ENCODE results near the gene UTS2R. TPM values are rescaled to one million over a fixed set of nuclear protein-coding genes. Genes with fewer than 3 reads are reported as not detected.

The UTS2R gene
- total and polyA plus RNA-seq, 5 donors = 1.0 to 7.5 (median 4.5) TPM

DNA sequence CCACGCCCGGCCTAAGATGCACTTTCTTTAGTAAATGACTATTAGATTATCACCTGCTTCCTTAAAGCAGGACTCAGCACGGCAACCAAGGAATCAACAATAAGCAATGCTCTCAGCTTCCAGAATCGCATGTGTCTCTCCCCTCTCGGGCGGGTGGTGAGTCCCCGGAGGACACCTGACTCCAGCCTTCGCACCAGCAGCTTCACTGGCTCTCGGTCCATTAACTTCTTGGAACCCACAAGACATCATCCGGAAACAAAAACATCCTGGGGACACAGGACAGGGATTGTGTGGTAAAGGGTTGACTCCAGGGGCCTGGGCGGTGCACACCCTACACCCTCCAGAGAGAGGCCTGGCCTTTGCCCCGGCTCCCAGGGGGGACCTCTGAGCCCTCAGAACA, 22.7 kb downstream of the UTS2R start:
- WGBS = 87% methylated on average over 12 of the region's 12 CpGs
- DNase-seq = peak in 2 of 3 donors; percentile 6 to 25
- intact Hi-C loops (cut with DNase I) = no loop called here
- ATAC-seq = no peak
- Histone ChIP-seq H3K27ac (ENCODE audit: low read length) (no peak overlapping the region), H3K4me3 (ENCODE audit: low read length) (no peak overlapping the region), H3K27me3 (ENCODE audit: control insufficient read depth, insufficient read depth) (no peaks in the 10 kb centered on the region), H3K9me3 (ENCODE audit: control insufficient read depth, low read length) (no peaks in the 10 kb centered on the region), H3K4me1 (ENCODE audit: control insufficient read depth, insufficient read depth, low read length) (no peaks in the 10 kb centered on the region)

DNA sequence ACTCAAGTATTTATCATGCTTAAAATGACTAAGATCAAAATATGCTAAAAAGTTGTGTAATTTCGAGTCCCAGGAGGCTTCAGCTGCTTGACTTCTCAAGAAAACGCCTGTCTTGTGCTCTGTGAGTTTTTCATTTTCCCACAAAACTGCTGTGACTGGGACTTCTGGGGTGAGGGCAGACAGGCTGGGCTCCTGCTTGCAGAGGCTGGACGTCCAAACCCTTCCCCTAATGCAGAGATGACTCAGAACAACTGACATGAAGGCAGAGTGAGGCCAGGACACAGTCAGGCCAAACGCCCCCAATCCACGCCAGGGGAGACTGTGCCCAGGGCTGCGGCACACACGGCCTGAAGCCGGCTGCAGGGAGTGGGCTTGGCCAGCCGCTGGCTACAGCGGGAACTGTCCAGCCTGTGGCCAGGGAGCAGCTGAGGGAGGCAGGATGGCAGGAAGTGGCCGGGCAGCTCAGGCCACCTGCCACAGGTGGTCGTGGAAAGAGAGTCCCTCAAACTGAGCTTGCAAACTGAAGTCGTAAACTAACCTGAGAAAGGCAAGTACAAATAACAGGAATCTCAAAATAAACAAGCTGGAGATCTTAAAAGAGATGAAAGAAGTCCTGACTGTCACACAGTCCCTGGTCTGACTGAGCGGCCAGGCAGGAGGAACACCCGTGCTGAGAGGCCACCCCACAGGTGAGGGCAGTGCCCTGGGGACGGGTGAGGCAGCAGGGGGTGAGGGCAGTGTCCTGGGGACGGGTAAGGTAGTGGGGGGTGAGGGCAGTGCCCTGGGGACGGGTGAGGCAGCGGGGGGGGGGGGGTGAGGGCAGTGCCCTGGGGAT, 25.3 kb downstream of the UTS2R start:
- 74% methylated on average over 18 of the region's 19 CpGs for WGBS
- intact Hi-C loops (cut with DNase I) = no loop called here
- no peak overlapping the region for H3K27ac ChIP-seq (ENCODE audit: low read length)

GRCh38 chr17:82397449-82398335, 26.1 kb downstream of the UTS2R start:
- no peak overlapping the region for H3K4me3 ChIP-seq (ENCODE audit: low read length)
- H3K27ac ChIP-seq (ENCODE audit: low read length) = no peak overlapping the region
- ATAC-seq (peak in 1 of 2 donors; percentile 29), DNase-seq (peak in 2 of 3 donors; percentile 48 to 49)
- no peaks in the 10 kb centered on the region for H3K4me1 ChIP-seq (ENCODE audit: control insufficient read depth, insufficient read depth, low read length)
- intact Hi-C loops (cut with DNase I) = no loop called here
- no peaks in the 10 kb centered on the region for H3K27me3 ChIP-seq (ENCODE audit: control insufficient read depth, insufficient read depth)
- H3K9me3 ChIP-seq (ENCODE audit: control insufficient read depth, low read length) = no peaks in the 10 kb centered on the region
- 86% methylated on average over 38 of the region's 38 CpGs for whole genome bisulfite sequencing

More for the DNA sequence above, 25.3 kb downstream of the UTS2R start:
- no peaks in the 10 kb centered on the region for H3K4me1 ChIP-seq (ENCODE audit: control insufficient read depth, insufficient read depth, low read length)
- DNase-seq = peak in 2 of 3 donors; percentile 25 to 58
- peak; percentile 38 to 55 for ATAC-seq
- H3K4me3 ChIP-seq (ENCODE audit: low read length) = no peak overlapping the region
- H3K27me3 ChIP-seq (ENCODE audit: control insufficient read depth, insufficient read depth) = no peaks in the 10 kb centered on the region
- H3K9me3 ChIP-seq (ENCODE audit: control insufficient read depth, low read length) = no peaks in the 10 kb centered on the region

DNA sequence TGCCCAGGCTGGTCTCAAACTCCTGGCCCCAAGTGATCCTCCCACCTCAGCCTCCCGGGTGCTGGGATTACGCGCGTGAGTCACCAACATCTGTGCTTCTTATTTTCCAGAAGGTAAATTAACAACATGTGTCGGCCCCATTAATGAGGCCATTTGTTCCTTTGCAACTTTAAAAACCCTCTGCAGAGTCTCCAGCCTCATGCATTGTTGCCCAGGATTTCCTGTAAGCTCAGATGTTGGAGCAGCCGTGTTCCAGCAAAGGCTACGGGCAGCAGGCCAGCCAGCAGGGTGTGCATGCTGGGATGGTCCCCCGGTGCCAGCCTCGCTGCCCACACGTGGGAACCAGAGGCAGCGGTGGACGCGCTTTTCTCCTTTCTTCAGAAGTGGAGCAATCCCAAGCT, 27.5 kb downstream of the UTS2R start:
- no peak overlapping the region for H3K27ac ChIP-seq (ENCODE audit: low read length)
- ATAC-seq = no peak
- H3K4me1 ChIP-seq (ENCODE audit: control insufficient read depth, insufficient read depth, low read length) = no peaks in the 10 kb centered on the region
- WGBS = 58% methylated on average over 13 of the region's 13 CpGs
- no peaks in the 10 kb centered on the region for H3K9me3 ChIP-seq (ENCODE audit: control insufficient read depth, low read length)
- DNase-seq = peak in 2 of 3 donors; percentile 66 to 70
- no peaks in the 10 kb centered on the region for H3K27me3 ChIP-seq (ENCODE audit: control insufficient read depth, insufficient read depth)
- no peak overlapping the region for H3K4me3 ChIP-seq (ENCODE audit: low read length)
- intact Hi-C loops (cut with DNase I) = no loop called here

DNA sequence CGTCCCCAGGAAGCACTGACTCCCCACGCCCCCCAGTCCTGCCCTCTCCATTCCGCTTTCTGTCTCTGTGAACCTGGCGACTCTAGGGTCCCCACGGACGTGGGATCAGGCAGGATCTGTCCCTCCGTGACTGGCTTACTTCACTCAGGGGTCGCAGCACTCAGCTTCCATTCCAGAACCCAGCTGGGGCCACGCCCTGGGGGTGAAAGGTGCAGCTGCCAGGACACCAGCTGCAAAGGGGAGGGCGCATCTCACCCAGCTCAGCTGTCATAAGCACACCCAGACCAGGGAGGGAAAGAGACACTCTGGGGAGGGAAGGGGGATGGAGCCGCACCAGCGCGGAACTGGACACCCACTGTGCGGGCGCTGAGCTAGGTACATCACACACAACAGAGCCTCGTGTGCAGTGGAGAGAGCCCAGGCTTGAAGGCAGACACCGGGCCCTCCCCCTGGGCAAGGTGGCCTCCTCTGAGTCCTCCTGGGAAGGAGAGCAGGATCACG, 28.1 kb downstream of the UTS2R start:
- 87% methylated on average over 18 of the region's 18 CpGs for WGBS
- DNase-seq = peak in 2 of 3 donors; percentile 22 to 42
- H3K27ac ChIP-seq (ENCODE audit: low read length) = no peak overlapping the region

GRCh38 chr17:82400206-82400605, 28.6 kb downstream of the UTS2R start:
- no peak overlapping the region for H3K4me3 ChIP-seq (ENCODE audit: low read length)
- H3K9me3 ChIP-seq (ENCODE audit: control insufficient read depth, low read length) = no peaks in the 10 kb centered on the region
- no peak overlapping the region for H3K27ac ChIP-seq (ENCODE audit: low read length)
- DNase-seq = peak in 1 of 3 donors; percentile 47
- no peaks in the 10 kb centered on the region for H3K27me3 ChIP-seq (ENCODE audit: control insufficient read depth, insufficient read depth)
- intact Hi-C loops (cut with DNase I) = no loop called here
- WGBS = 71% methylated on average over 7 of the region's 7 CpGs
- no peaks in the 10 kb centered on the region for H3K4me1 ChIP-seq (ENCODE audit: control insufficient read depth, insufficient read depth, low read length)
- ATAC-seq = no peak

More for the DNA sequence above, 28.1 kb downstream of the UTS2R start:
- intact Hi-C loops (cut with DNase I) = no loop called here
- H3K27me3 ChIP-seq (ENCODE audit: control insufficient read depth, insufficient read depth) = no peaks in the 10 kb centered on the region
- no peaks in the 10 kb centered on the region for H3K4me1 ChIP-seq (ENCODE audit: control insufficient read depth, insufficient read depth, low read length)
- ATAC-seq = no peak
- H3K4me3 ChIP-seq (ENCODE audit: low read length) = no peak overlapping the region
- H3K9me3 ChIP-seq (ENCODE audit: control insufficient read depth, low read length) = no peaks in the 10 kb centered on the region

DNA sequence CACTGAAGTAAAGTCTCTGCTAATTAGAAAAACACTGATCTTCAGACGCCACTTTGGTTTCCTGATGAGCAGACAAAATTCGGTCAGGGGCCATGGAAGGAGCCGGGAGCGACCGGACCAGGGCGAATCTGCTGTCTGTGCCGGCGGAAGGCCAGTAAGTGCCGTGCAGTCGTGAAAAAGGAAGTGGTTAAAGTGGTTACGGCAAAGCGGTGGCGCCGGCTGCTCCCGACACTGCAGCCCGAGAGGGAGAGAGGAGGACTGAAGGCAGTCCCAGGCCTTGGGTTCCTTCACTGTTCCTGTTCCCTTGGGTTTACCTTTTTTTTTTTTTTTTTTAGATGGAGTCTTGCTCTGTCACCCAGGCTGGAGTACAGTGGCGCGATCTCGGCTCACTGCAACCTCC, 29.3 kb downstream of the UTS2R start:
- no peaks in the 10 kb centered on the region for H3K4me1 ChIP-seq (ENCODE audit: control insufficient read depth, insufficient read depth, low read length)
- 85% methylated on average over 19 of the region's 19 CpGs for WGBS
- no peaks in the 10 kb centered on the region for H3K9me3 ChIP-seq (ENCODE audit: control insufficient read depth, low read length)
- no peak for ATAC-seq
- no peaks in the 10 kb centered on the region for H3K27me3 ChIP-seq (ENCODE audit: control insufficient read depth, insufficient read depth)
- intact Hi-C loops (cut with DNase I) = no loop called here
- H3K4me3 ChIP-seq (ENCODE audit: low read length) = no peak overlapping the region
- DNase-seq = peak in 2 of 3 donors; percentile 74 to 80
- H3K27ac ChIP-seq (ENCODE audit: low read length) = no peak overlapping the region

GRCh38 chr17:82402865-82403264, 31.3 kb downstream of the UTS2R start:
- ATAC-seq (no peak), DNase-seq (no peak)
- H3K27me3 ChIP-seq (ENCODE audit: control insufficient read depth, insufficient read depth) = no peaks in the 10 kb centered on the region
- no peak overlapping the region for H3K27ac ChIP-seq (ENCODE audit: low read length)
- 89% methylated on average over 7 of the region's 7 CpGs for WGBS
- H3K9me3 ChIP-seq (ENCODE audit: control insufficient read depth, low read length) = no peaks in the 10 kb centered on the region
- H3K4me1 ChIP-seq (ENCODE audit: control insufficient read depth, insufficient read depth, low read length) = no peaks in the 10 kb centered on the region
- intact Hi-C loops (cut with DNase I) = no loop called here
- no peak overlapping the region for H3K4me3 ChIP-seq (ENCODE audit: low read length)

DNA sequence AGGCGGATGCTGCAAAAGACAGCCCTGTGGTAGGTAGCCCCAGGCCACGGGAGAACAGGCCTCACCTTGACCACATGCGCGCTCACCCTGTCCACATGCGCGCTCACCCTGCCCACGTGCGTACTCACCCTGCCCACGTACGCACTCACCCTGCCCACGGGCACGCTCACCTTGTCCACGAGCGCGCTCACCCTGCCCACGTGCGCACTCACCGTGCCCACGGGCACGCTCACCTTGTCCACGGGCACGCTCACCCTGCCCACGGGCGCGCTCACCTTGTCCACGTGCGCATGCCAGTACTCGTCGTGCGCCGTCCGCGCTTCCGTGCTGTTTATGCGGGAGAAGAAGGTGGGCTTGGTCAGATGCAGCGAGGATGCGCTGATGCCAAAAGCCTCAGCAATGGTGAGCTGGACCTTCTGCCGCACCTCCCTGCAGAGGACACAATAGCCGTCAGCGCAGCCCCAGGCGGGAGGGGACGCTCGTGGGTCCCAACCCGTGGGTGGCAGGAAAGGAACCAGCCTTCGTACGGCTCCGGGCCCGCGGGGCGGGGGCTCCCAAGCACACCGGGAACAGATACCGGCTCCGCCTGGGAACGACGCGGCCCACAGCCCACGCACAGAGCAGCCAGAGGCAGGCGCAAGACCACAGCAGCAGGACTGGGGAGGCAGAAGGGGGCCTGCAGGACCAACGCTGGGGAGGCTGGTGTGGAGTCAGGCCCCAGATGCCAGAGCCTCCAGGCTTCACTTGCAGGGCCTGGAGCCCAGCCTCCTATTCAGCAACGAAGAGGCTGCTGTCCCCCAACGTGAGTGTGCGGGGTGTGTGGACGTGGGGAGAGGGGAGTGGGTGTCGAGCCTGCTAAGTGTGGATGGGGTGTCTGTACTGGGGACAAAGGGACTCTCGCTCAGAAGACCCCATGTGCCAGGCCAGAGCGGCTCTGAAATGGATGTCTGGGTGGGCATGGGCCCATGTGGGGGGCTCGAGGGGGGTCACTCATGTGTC, 32.4 kb downstream of the UTS2R start:
- Histone ChIP-seq H3K4me1 (ENCODE audit: control insufficient read depth, insufficient read depth, low read length) (no peaks in the 10 kb centered on the region), H3K4me3 (ENCODE audit: low read length) (no peak overlapping the region), H3K27me3 (ENCODE audit: control insufficient read depth, insufficient read depth) (no peaks in the 10 kb centered on the region), H3K9me3 (ENCODE audit: control insufficient read depth, low read length) (no peaks in the 10 kb centered on the region), H3K27ac (ENCODE audit: low read length) (no peak overlapping the region)
- WGBS = 95% methylated on average over 67 of the region's 67 CpGs
- ATAC-seq (peak in 1 of 2 donors; percentile 12), DNase-seq (peak in 1 of 3 donors; percentile 40)
- intact Hi-C loops (cut with DNase I) = no loop called here

DNA sequence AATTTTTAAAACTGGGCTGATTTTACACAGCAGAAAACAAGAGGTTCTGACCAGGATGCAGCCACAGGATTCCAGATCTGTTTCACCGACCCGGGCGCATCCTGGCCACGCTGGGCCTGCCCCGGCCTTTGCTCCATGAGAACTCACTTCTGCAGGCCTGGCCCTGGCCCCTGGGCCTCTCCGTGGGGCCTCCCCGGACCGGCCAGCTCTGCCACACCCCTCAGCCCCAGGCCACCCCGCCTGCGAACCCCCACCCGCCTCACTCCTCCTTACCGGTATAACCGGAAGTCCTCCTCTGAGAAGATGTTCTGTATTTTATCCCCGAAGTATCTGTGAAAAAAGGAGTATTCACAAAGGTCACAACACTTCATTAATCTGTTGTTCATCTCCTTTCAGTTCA, 33.5 kb downstream of the UTS2R start:
- Histone ChIP-seq H3K27me3 (ENCODE audit: control insufficient read depth, insufficient read depth) (no peaks in the 10 kb centered on the region), H3K4me1 (ENCODE audit: control insufficient read depth, insufficient read depth, low read length) (no peaks in the 10 kb centered on the region), H3K27ac (ENCODE audit: low read length) (no peak overlapping the region), H3K9me3 (ENCODE audit: control insufficient read depth, low read length) (no peaks in the 10 kb centered on the region), H3K4me3 (ENCODE audit: low read length) (no peak overlapping the region)
- no peak for ATAC-seq
- intact Hi-C loops (cut with DNase I) = loop anchor here in 1 of 4 donors (5.0 kb wide), 1 partner anchor 48 kb away; the partner anchor contains the start of gene TEX19
- 92% methylated on average over 14 of the region's 14 CpGs for WGBS
- DNase-seq = no peak

Measured in right cardiac atrium (tissue), 5 donors.